Head of caudate nucleus (tissue), 42 donors: ENCODE measurements around the gene SERP2.
"Not testable (repeated sequence)": the region's sequence is repeated elsewhere in the genome, so short reads cannot be mapped to it uniquely, and the experiment has no call there.

Experiments
- DNase-seq, 42 donors: peaks; one replicate each; pipeline versions ENCODE4 v3.0.0 to v3.0.0-alpha.2; 2020 to 2021; ENCODE audit warnings: mixed read lengths in 7 of 42
- intact Hi-C: fragments of 100-400 bp; cut with DNase I; formaldehyde crosslinking; loops from one replicate; pipeline ENCODE4 v1.15.0; 2022

SERP2 gene

DNA sequence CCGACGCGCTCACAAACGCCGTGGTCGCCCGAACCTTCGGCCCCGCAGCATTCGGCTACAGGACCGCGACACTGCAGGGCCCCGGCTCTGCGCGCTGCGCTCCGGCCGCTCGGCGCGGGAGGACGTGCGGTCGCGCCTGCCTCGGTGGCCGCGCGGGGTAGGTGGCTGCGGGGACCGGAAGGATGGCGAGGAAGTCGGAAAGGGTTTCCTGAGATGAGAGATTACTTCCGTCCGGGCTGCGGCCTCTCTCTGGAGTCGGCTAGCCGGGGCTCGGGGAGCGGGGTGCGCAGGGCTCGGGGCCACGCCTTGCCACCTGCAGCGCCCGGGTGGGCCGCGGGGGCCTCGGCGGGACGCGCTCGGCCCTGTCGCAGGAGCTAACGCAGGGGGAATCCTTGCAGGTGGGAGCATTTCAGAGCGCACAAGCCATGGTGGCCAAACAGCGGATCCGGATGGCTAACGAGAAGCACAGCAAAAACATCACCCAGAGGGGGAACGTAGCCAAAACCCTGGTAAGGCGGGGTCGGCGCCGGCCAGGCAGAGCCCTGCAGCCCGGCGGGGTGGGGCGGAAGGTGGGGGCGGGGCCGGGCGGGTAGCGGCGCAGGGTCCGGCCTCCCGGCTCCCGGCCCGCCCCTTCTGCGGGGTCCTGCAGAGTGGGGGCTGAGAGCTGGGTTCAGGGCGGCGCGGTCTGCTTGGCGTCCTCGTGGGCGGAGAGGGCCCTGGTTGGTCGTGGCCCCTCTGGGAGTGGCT is at the start of gene SERP2:
Gene SERP2, plus strand, starts transcription at position 224 of the 747 bp plus-strand sequence. Its CDS starts 202 bp downstream, at position 426.
- intact Hi-C loops = loop anchor here (2.0 kb wide), 1 partner anchor 61 kb away; no protein-coding TSS in a partner anchor
- DNase-seq = peak; percentile 25 to 84 (median 63)

DNA sequence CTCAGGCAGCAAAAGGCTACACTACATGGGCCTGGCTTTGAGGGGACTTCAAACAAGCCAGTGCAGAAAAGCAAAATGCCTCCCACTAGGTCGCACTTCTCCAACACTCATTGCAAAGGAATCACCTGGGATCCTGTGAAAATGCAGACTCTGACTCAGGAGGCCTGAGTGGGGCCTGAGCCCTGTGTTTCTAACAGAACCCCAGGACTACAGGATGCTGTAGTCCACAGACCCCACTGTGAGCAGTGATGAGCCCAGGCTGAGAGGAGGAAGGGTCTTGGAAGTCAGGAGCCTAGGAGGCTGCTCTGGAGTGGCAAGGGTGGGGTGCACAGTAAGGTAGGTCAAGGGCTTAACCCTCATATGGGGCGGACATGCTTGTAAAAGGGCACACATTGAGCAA is 46.7 kb upstream of the SERP2 start:
- intact Hi-C loops = no loop called here
- peak in 1 of 42 donors; percentile 8 for DNase-seq

GRCh38 chr13:44329041-44329440 is 44.6 kb upstream of the SERP2 start:
- DNase-seq, intact Hi-C loops: not testable (repeated sequence)

DNA sequence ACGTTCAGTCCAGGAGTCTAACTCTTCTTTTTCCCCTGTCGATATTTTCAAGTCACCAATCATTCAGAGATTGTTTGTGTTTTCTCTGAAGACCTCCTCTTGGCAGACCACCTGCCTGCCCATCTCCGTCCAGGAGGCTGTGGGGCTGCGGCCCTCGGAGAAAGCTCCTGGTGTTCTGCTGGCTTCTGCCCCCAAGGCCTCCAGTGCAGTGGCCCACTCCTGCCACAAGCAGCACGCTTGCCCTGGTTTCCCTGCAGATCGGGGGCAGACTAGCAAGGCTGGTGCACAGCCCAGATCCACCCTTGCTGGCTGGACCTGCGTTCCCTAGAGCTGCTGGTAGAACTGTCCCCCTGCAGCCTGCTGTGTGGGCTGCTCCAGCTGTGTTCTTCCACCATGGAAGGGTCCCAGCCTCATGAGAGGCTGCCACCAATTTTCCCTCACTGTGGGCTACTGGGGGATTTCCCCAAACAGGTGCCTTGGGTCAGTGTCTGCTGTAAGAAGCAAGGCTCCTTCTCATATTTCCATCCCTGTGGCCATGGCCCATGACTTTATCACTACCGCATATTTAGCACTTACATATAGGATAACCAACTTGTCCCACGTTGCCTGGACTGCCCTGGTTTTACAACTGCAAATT is 43.6 kb upstream of the SERP2 start:
- DNase-seq = peak in 1 of 42 donors; percentile 31
- intact Hi-C loops = no loop called here

GRCh38 chr13:44331446-44331845 is 42.2 kb upstream of the SERP2 start:
- intact Hi-C loops = no loop called here
- peak in 1 of 42 donors; percentile 13 for DNase-seq

DNA sequence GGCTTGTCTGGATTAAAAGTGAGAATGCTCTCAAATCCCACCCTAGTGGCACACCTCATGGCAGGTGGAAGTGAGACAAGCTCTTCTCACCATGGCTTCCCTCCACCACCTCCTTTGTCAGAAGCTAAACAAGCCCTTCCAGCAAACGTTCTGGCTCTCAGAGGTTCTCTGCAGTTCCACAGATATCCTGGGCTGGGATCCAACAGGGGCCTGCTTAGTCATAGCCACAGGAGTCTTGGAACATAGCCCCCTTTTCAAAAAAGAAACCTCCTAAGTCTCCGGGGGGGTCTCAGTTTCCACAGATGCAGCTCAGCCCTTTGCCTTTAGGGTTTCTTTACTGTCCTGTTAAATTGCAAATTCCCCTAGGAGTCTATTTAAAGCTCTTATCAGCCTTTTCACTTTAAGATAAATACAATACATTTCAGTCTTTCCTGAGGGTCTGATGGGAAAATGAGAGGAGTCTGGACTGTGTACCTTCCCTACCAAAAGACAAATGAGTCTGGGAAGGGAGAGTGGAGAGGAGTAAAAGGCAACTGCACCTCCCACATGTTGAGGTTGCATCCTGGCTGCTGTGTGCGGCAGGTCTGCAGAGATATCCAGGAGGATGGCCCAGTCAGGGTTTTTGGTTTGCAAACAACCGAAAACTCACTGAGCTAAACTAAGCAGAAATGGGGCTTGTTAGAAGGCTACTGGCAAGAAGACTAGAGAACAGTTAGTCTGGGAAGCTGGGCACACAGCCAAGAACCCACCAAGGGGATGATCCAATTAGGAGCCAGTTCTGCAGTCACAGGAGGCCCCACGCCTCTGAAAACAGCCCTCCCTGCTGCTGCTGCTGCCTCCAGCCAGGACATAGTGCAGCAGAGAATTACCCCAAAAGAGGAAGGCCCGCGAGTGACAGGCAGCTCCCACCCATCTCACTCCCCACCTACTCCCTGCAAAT is 41.4 kb upstream of the SERP2 start:
- intact Hi-C loops = no loop called here
- DNase-seq = peak in 32 of 42 donors; percentile 6 to 85 (median 40)

- peak in 1 of 42 donors; percentile 38 for DNase-seq
- intact Hi-C loops = no loop called here
These were observed 39.5 kb upstream of the SERP2 start for GRCh38 chr13:44333950-44334655.

GRCh38 chr13:44334751-44335150 is 38.9 kb upstream of the SERP2 start:
- intact Hi-C loops = no loop called here
- no peak for DNase-seq

DNA sequence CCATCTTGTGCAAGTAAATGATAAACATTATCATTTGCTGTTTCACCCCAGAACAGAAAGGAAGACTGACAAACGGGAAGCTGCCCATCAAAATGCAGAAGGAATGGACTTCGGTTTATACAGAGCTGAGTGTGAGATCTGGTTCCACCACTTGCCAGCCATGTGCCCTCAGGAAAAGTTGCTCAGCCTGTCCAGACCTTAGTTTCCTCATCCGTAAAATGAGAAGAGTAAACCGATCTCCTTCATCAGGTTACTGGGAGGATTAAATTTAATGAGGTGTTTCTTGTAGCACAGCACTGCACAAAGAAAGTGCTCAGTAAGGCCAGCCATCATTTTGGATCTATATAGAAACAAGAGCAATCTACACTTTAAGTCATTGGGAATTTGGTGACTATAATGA is 36.7 kb upstream of the SERP2 start:
- intact Hi-C loops = no loop called here
- DNase-seq = peak in 1 of 42 donors; percentile 17

- intact Hi-C loops = no loop called here
- DNase-seq = no peak
These were observed 36.0 kb upstream of the SERP2 start for GRCh38 chr13:44337581-44337980.

- intact Hi-C loops = no loop called here
- no peak for DNase-seq
These were observed 33.1 kb upstream of the SERP2 start for GRCh38 chr13:44340508-44340907.

DNA sequence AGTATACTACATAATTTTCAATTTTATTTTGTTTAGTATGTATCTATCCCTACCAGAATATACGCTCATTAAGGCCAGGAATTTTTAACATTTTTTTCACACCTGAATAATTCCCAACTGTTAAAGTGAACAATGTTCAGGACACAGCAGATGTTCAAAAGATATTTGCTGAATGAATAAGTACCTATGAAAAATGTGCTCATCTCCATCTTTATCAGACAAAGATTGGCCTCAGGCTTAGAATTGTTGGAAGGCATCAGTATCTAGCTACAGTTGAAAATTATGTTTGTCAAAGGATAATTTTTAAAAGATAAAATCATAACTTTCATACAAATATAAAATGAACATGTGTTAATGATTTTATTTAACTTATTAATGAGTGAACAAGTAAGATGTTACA is 30.9 kb upstream of the SERP2 start:
- DNase-seq = no peak
- intact Hi-C loops = no loop called here

DNA sequence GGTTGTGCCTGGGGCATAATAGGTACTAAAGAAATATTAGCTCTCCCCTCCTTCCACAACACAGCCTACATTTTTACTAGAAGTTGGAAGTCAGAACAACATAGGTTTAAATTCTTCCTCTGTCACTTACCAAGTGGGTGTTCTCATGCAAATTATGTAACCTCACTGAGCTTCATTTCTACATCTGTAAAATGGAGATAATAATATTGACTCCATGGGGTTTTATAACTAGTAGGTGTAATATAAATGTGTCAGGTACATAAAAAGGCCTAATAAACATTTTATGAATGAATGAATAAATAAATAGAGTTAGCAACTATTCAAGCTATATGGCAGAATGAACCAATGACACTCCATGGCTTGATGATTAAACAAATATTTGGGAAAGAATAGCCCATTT is 27.1 kb upstream of the SERP2 start:
- no peak for DNase-seq
- intact Hi-C loops = no loop called here

DNA sequence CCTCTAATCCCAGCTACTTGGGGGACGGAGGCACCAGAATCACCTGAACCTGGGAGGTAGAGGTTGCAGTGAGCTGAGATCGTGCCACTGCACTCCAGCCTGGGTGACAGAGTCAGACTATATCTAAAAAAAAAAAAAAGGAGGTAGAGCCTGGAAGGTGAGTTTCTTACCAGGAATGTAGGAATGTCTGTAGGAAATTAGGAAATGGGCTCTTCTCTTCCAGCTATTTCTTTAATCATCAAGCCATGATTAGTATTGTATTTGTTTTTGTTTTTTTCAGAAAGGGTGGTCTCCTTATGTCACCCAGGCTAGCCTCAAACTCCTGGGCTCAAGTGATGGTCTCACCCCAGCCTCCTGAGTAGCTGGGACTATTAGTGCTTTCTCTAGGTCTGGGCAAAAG is 26.3 kb upstream of the SERP2 start:
- intact Hi-C loops = no loop called here
- no peak for DNase-seq

DNA sequence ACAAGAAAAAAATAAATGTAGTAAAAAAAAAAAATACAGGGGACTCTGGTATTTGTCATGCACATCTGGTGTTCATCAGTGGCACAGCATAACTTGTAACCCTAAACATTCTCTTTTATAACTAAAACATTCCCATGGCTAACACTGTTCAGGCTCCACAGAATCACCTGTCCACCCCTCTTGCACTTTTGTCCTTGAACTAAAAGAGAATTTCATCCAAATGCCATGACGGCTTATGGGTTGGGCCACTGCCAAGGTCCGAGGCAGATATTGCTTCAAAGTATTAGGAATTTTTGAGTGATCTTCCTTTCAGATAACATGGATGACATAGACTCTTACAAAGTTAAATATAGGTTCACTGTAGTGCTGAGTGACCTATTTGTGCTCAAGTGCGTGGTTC is 25.7 kb upstream of the SERP2 start:
- DNase-seq = no peak
- intact Hi-C loops = no loop called here

- intact Hi-C loops = no loop called here
- no peak for DNase-seq
These were observed 22.7 kb upstream of the SERP2 start for GRCh38 chr13:44350775-44351504.

GRCh38 chr13:44351505-44351854 is 22.1 kb upstream of the SERP2 start:
- DNase-seq = no peak
- intact Hi-C loops = no loop called here

DNA sequence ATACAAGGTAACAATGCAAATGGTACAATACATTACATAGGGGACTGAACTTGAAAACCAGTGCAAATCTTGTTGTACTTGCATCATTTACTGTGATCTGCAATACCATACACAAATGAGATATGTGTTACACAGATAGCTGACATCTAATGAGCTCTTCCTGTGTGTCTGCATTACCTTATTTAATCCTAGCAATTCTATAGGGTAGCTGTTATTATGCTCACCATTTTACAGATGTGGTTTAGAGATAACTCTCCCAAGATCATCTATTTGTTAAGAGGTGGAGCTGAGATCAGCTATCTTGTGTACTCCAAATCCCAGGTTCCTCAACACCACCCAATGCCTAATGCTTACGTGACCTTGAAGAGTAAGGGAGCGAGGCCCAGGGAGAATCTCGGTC is 21.4 kb upstream of the SERP2 start:
- no peak for DNase-seq
- intact Hi-C loops = no loop called here

DNA sequence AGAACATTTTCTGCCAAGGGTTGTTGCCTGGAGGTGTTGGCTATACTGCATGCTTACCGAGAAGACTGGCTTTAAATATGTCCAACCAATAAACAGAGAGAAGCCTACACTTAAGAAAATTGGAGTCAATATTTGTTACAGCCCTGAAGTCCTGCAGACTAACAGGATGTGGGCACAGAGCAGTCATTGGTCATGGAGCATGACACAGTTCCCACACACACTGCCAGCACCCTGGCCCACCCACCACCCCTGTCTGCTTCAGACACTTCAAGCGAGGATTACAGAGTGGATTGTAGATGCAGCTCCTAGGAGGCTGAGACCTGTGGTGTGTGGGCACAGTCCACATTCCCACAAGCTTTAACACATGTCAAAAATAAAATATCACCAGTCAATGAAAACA is 21.0 kb upstream of the SERP2 start:
- no peak for DNase-seq
- intact Hi-C loops = no loop called here
